Endothelial cell of umbilical vein (primary cell): ENCODE results near the gene ALDH3A2. TPM values are rescaled to one million over a fixed set of nuclear protein-coding genes. Genes with fewer than 3 reads are reported as not detected.

Experiments
- BruUV-seq: library from RNA; stranded (reverse); fragments of 400-500 nt; replicated peaks from 2 replicates; lab custom pipeline; 2021; lab: Mats Ljungman, UMichigan
- CTCF ChIA-PET: fragments of 300-600, 350-600 bp; sonication (Branson Sonifier 250); formaldehyde crosslinking; loops from one replicate; lab custom pipeline; 2021; ENCODE audit warnings: antibody characterized with exemption, inconsistent platforms; lab: Charles Lee
- POLR2A ChIA-PET: fragments of 300-600, 350-600 bp; sonication (Branson Sonifier 250); formaldehyde crosslinking; loops from one replicate; lab custom pipeline; 2021; ENCODE audit warnings: antibody characterized with exemption, inconsistent platforms; lab: Charles Lee
- DNase-seq: peaks from one replicate; pipeline ENCODE4 v3.0.0-alpha.2; 2011; ENCODE audit warnings: low read depth, low spot score
- FAIRE-seq: peaks from 2 replicates; lab custom pipeline; 2011; peaks lifted over from hg19 to GRCh38; lab: Jason Lieb, UNC
- H2AFZ ChIP-seq: 2 replicates; pipeline ENCODE4 v1.6.0; 2012; ENCODE audit warnings: low read depth, low read length, control low read depth, inconsistent platforms
- H3K27ac ChIP-seq: 2 replicates; pipeline ENCODE4 v1.5.1; 2011; ENCODE audit warnings: low read depth, mild to moderate bottlenecking, control low read depth, low read length, moderate library complexity; ENCODE audit not compliant: insufficient read depth
- H3K27me3 ChIP-seq, 2 experiments: 2 replicates each; pipeline versions ENCODE4 v1.6.0 to v1.6.1; 2011; ENCODE audit warnings: low read length in 2 of 2, mixed read lengths in 1 of 2; ENCODE audit not compliant: control insufficient read depth in 2 of 2, insufficient read depth in 2 of 2
- H3K36me3 ChIP-seq, 2 experiments: 2 replicates in 1 of 2; 3 replicates in 1 of 2; pipeline ENCODE4 v1.5.1; 2011; ENCODE audit warnings: low read length in 2 of 2, mild to moderate bottlenecking in 1 of 2, moderate library complexity in 1 of 2; ENCODE audit not compliant: control insufficient read depth in 2 of 2, insufficient read depth in 2 of 2; ENCODE audit errors: extremely low read depth in 1 of 2
- H3K4me1 ChIP-seq: 3 replicates; pipeline ENCODE4 v1.5.1; 2011; ENCODE audit warnings: mild to moderate bottlenecking, low read length; ENCODE audit not compliant: control insufficient read depth, insufficient read depth; ENCODE audit errors: extremely low read depth
- H3K4me2 ChIP-seq: 2 replicates; pipeline ENCODE4 v1.6.1; 2011; ENCODE audit warnings: low read length, control low read depth, mixed read lengths; ENCODE audit not compliant: insufficient read depth
- H3K4me3 ChIP-seq, 3 experiments: fragments of 200-600 bp in 1 of 3; sonication (generic), shearing (Covaris generic) in 1 of 3; replicated peaks in 1 of 3; 2 replicates each; pipeline ENCODE4 v1.5.1; 2011 to 2016; ENCODE audit warnings: control low read depth in 3 of 3, low read length in 3 of 3, mild to moderate bottlenecking in 2 of 3, inconsistent platforms in 1 of 3, low read depth in 1 of 3, moderate library complexity in 1 of 3; ENCODE audit not compliant: insufficient read depth in 1 of 3
- H3K79me2 ChIP-seq: 2 replicates; pipeline ENCODE4 v1.6.0; 2012; ENCODE audit warnings: low read length, inconsistent platforms; ENCODE audit not compliant: control insufficient read depth, insufficient read depth
- H3K9ac ChIP-seq: replicated peaks from 2 replicates; pipeline ENCODE3; 2011; ENCODE audit warnings: low read length, control low read depth; ENCODE audit not compliant: insufficient read depth; ENCODE audit errors: extremely low read depth
- H3K9me1 ChIP-seq: replicated peaks from 3 replicates; pipeline ENCODE4 v1.6.0; 2011; ENCODE audit warnings: mild to moderate bottlenecking, low read length; ENCODE audit not compliant: control insufficient read depth, insufficient read depth; ENCODE audit errors: extremely low read depth
- H3K9me3 ChIP-seq: replicated peaks from 2 replicates; pipeline ENCODE4 v1.5.1; 2012; ENCODE audit warnings: low read length, inconsistent platforms; ENCODE audit not compliant: control insufficient read depth, insufficient read depth
- H4K20me1 ChIP-seq: replicated peaks from 2 replicates; pipeline ENCODE3; 2011; ENCODE audit warnings: mild to moderate bottlenecking, low read length; ENCODE audit not compliant: control insufficient read depth, insufficient read depth; ENCODE audit errors: extremely low read depth
- EZH2 ChIP-seq: IDR thresholded peaks from 2 replicates; pipeline ENCODE4 v1.6.1; 2012; ENCODE audit warnings: borderline replicate concordance, low read depth, mild to moderate bottlenecking, moderate library complexity, low read length, inconsistent platforms; ENCODE audit not compliant: severe bottlenecking
- FOS ChIP-seq: IDR thresholded peaks from 2 replicates; pipeline ENCODE4 v1.6.1; 2011; ENCODE audit warnings: mild to moderate bottlenecking, low read length, moderate library complexity, borderline replicate concordance; ENCODE audit not compliant: insufficient read depth
- GATA2 ChIP-seq: IDR thresholded peaks from 2 replicates; pipeline ENCODE4 v1.7.0; 2011; ENCODE audit warnings: low read depth, mild to moderate bottlenecking, moderate library complexity, mixed read lengths, low read length; ENCODE audit not compliant: insufficient read length, insufficient read depth
- JUN ChIP-seq: IDR thresholded peaks from 2 replicates; pipeline ENCODE4 v1.6.1; 2011; ENCODE audit warnings: borderline replicate concordance, low read depth; ENCODE audit not compliant: insufficient read length, insufficient read depth
- MYC ChIP-seq: IDR thresholded peaks from one replicate; pipeline ENCODE4 v1.6.1; 2011; ENCODE audit warnings: mild to moderate bottlenecking, low read depth, low read length
- POLR2A ChIP-seq: IDR thresholded peaks from 2 replicates; pipeline ENCODE4 v1.6.1; 2012; ENCODE audit warnings: low read depth, mild to moderate bottlenecking, control low read depth, low read length
- POLR2AphosphoS5 ChIP-seq: IDR thresholded peaks from 2 replicates; pipeline ENCODE4 v1.6.1; 2012; ENCODE audit warnings: low read depth, mild to moderate bottlenecking, control low read depth, low read length, moderate library complexity; ENCODE audit not compliant: insufficient read depth
- dilution Hi-C: fragments of 300-500 bp; cut with MboI; formaldehyde crosslinking; loops from one replicate; pipeline ENCODE4 v1.15.0; 2019; ENCODE audit warnings: low sequenced_read_pairs; ENCODE audit not compliant: extremely low pct_ligation_motif_present
- intact Hi-C: fragments of 100-400 bp; cut with micrococcal nuclease; formaldehyde crosslinking; loops from one replicate; pipeline ENCODE4 v1.10.0; 2022
- polyA plus RNA-seq, 4 experiments: library from polyadenylated mRNA; depleted of rRNA in 3 of 4; stranded (reverse) in 3 of 4; unstranded in 1 of 4; fragments of >200 nt; gene quantifications; 2 replicates each; pipeline versions ENCODE4 v1.2.1 to v1.2.3, GENCODE V29; 2011 to 2012; ENCODE audit warnings: missing spikeins in 1 of 4
- total RNA-seq: library from RNA; stranded (reverse); gene quantifications from 2 replicates; pipeline ENCODE4 v1.2.3, GENCODE V29; 2021
- TF ChIP-seq, protein P1 (sequence below), 2 donors: IDR thresholded peaks; 1 replicate in 1 of 2; 2 replicates in 1 of 2; pipeline ENCODE4 v1.5.1; 2011; ENCODE audit warnings: low read length in 2 of 2, mild to moderate bottlenecking in 2 of 2, moderate library complexity in 2 of 2, control low read depth in 1 of 2, inconsistent platforms in 1 of 2, low read depth in 1 of 2; ENCODE audit not compliant: insufficient read depth in 1 of 2; ENCODE audit errors: extremely low read depth in 1 of 2
- TF ChIP-seq, protein P2 (sequence below): IDR thresholded peaks from 2 replicates; pipeline ENCODE4 v1.6.1; 2011; ENCODE audit not compliant: insufficient read depth, insufficient read length

The ALDH3A2 gene
- total and polyA plus RNA-seq, 2 donors (not counting 3 experiments of a cell fraction or from before 2014, with no cell fraction given) = 16.7 to 36.5 TPM

DNA sequence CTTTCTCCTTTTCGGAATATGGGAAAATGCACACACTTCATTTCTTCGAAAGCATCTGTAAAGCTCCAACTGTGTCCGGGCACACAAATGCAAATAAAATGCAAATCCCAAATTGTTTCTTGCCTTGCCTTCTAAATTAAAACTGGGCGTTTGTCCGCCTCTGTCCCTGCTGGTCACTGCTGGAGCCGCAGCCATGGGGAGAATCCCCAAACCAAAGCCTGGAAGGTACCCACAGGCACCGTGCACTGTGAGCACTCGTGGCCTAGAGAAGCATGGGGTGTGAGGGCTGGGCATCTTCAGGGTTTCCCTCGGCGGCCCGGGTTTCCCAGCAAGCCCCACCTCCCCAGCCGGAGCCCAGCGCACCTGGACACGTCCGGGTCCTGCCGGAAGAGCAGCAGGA is 64.9 kb downstream of the ALDH3A2 start:
- TF ChIP-seq, protein P1, sequence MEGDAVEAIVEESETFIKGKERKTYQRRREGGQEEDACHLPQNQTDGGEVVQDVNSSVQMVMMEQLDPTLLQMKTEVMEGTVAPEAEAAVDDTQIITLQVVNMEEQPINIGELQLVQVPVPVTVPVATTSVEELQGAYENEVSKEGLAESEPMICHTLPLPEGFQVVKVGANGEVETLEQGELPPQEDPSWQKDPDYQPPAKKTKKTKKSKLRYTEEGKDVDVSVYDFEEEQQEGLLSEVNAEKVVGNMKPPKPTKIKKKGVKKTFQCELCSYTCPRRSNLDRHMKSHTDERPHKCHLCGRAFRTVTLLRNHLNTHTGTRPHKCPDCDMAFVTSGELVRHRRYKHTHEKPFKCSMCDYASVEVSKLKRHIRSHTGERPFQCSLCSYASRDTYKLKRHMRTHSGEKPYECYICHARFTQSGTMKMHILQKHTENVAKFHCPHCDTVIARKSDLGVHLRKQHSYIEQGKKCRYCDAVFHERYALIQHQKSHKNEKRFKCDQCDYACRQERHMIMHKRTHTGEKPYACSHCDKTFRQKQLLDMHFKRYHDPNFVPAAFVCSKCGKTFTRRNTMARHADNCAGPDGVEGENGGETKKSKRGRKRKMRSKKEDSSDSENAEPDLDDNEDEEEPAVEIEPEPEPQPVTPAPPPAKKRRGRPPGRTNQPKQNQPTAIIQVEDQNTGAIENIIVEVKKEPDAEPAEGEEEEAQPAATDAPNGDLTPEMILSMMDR (IDR thresholded peaks at IDR 0.05; ENCODE audit: extremely low read depth in 1 of 2, insufficient read depth in 1 of 2, low read depth in 1 of 2, low read length in 2 of 2) = peak in 1 of 2 donors; percentile 10
- TF ChIP-seq GATA2 = no peak
- no peak for DNase-seq
- intact Hi-C loops (no loop called here), dilution Hi-C loops (no loop called here)
- no peak overlapping the region for H2AFZ ChIP-seq
- H3K4me2 ChIP-seq = no peak overlapping the region
- no peak overlapping the region for H3K4me3 ChIP-seq
- H3K27me3 ChIP-seq = no peaks in the 10 kb centered on the region
- H3K9ac ChIP-seq = no peak overlapping the region
- H4K20me1 ChIP-seq = no peaks in the 10 kb centered on the region
- BruUV-seq = no TSS peak
- no peaks in the 10 kb centered on the region for H3K9me3 ChIP-seq
- no peaks in the 10 kb centered on the region for H3K4me1 ChIP-seq
- no peaks in the 10 kb centered on the region for H3K36me3 ChIP-seq
- POLR2A ChIA-PET = no interaction called here
- no peaks in the 10 kb centered on the region for H3K79me2 ChIP-seq
- no peak overlapping the region for H3K27ac ChIP-seq
- CTCF ChIA-PET = interaction anchor here (1.3 kb wide), 1 partner anchor 11 kb away, joined by 4 read pairs; no protein-coding TSS in a partner anchor
- H3K9me1 ChIP-seq = no peaks in the 10 kb centered on the region
- FAIRE-seq = no peak

DNA sequence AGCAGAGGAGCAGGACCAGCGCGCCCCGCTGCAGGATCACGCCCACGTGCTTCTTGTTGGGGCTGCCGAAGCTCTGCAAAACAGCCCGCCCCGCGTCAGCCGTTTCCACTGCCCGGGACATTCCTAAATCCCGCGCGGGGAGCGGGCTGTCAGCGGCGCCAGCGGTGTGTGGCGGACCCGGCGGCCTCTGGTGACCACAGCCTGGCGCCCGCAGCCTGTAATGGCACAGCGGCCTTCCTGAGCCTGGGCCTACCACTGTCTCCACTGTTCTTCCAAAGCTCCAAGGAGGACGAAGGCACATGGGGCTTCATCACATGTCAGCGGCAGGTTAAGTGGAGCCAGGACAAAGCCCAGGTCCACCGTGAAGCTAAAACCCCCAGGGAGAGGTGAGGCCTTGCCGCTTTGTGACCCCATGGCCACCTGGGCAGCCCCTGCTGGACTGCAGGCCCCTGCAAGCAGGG is 65.4 kb downstream of the ALDH3A2 start:
- Histone ChIP-seq H2AFZ (no peak overlapping the region), H3K4me1 (no peaks in the 10 kb centered on the region), H3K9me3 (no peaks in the 10 kb centered on the region), H3K4me3 (no peak overlapping the region), H3K79me2 (no peaks in the 10 kb centered on the region), H3K9me1 (no peaks in the 10 kb centered on the region), H3K9ac (no peak overlapping the region), H3K27ac (no peak overlapping the region), H3K27me3 (no peaks in the 10 kb centered on the region), H3K36me3 (no peaks in the 10 kb centered on the region), H3K4me2 (no peak overlapping the region), H4K20me1 (no peaks in the 10 kb centered on the region)
- DNase-seq = no peak
- ChIA-PET CTCF (interaction anchor here (1.3 kb wide), 1 partner anchor 11 kb away, joined by 4 read pairs; no protein-coding TSS in a partner anchor), POLR2A (no interaction called here)
- FAIRE-seq = no peak
- BruUV-seq = no TSS peak
- intact Hi-C loops (no loop called here), dilution Hi-C loops (no loop called here)
- TF ChIP-seq FOS (no peak), POLR2A (no peak), MYC (no peak), GATA2 (no peak), JUN (no peak), EZH2 (no peak), POLR2AphosphoS5 (no peak)
- TF ChIP-seq, protein P2, sequence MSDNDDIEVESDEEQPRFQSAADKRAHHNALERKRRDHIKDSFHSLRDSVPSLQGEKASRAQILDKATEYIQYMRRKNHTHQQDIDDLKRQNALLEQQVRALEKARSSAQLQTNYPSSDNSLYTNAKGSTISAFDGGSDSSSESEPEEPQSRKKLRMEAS = no peak
- TF ChIP-seq, protein P1 (IDR thresholded peaks at IDR 0.05; ENCODE audit: extremely low read depth in 1 of 2, insufficient read depth in 1 of 2, low read depth in 1 of 2, low read length in 2 of 2) = no peak
